GM19099 (cell line): ENCODE data around the gene SSR4.

ENCODE experiments used
- POLR2A ChIP-seq: IDR thresholded peaks from 3 replicates; pipeline ENCODE4 v1.6.1; 2011; ENCODE audit warnings: low read depth; ENCODE audit not compliant: insufficient read length; ENCODE audit errors: extremely low read depth

Gene SSR4

DNA sequence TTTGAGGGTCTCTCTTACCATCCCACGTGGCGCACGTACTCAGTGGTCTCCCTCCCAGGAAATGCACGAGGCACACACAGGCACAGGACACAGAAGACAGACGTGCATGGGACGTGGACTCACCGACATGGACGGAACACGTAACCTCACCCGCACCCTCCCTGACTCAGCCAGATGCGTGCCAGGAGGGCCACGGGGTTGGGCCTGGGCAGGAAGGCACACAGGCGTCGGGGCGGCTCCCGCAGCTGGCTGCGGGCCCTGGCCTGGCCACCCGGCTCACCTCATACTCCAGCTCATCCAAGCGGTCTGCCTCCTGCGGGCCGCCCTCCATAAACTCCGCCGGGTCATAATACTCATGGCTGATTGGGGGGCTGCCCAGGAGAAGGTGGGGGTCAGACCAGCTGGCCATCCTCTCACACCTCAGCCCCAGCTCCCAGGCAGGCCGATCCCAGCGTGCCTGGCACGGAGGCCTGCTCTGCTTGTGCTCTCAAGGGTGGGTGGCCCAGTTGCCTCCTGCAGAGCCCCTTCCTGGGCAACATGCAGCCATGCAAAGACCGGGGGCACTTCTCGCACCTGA lies 12.6 kb downstream of the SSR4 start:
- no peak for TF ChIP-seq POLR2A

DNA sequence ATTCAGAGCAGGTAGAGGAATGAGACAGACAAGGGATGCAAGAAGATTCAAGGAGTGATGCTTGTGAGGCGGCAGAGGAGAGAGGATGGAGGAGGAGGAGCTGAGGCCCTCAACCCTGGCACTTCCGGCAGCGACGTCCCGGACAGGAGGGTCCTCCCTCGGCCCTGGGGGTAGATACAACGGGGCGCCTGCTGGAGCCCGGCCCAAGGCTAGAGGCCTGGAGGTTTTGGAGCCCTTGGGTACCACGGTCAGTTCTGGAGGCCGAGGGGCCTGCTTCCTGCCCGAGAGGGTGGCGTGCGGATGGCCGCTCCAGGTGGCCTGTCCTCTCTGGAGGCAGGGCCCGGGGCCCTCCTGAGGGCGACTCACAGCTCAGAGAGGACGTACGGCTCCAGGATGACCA lies 13.5 kb downstream of the SSR4 start:
- no peak for TF ChIP-seq POLR2A

DNA sequence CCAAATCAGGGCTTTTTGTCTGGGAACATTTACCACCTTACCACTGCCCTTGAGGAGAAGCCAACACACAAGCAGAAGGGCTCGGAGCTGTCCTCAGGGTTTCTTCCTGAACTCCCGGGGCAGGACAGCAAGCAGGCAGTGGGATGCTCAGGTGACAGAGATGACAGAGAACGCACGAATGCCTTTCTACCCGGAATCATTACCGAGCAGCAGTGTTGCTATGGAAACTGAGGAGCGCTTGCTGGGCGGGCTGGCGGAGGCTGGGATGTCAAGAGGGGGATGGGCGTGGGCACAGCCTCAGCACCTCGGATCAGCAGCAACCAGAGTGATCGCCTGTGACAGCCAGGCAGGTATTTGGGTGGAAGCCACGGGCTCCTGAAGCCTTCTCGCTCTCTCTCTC lies 17.8 kb downstream of the SSR4 start:
- no peak for TF ChIP-seq POLR2A

DNA sequence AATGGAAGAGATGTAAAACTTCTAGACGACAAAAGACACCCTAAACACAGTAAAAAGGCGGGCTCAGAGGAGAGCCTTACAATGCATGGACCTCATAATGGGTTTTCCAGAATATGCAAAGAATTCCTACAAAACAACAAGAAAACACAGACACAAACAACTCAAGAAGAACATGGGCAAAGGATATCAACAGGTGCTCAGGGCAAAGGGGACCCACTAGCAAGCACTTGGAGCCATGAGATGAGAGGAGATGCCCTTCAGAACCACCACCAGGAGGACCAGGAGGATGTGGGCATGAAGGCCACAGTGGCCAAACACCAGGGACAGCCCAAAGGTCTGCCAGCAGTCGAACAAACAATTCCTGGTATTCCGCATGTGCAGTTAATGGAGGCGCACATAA lies 18.7 kb downstream of the SSR4 start:
- no peak for TF ChIP-seq POLR2A

DNA sequence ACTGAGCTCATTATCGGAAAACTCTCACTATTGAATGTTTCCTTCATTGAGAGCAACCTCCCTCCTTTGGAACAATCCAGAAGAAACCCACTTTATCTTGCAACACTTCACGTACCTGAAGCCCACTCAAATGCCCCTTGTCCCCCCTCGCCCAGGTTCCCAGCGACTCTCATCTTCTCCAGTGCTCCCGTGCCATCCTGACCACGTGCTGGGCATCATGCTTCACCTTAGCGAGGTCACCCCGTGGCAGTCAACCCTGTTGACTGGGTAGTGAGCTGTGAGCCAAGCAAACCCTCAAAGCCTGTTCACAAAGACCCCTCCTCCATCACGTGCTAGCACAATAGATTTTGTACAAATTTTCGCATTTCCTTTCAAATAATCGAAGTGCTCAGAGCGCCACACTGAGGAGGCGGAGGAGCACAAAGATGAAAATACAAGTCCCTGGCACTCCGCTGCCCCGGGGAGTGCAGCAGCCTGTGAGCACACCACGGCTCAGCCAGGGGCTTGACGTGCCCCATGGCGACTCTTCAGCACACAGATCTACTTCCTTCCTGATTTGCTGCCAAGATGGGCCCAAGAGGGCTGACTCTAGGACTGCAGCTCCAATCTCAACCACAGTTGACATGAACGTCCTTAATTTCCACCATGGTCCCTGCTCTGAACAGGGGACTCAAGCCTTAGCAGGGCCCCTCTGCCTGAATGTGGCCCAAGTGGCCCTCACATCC lies 20.3 kb downstream of the SSR4 start:
- no peak for TF ChIP-seq POLR2A

DNA sequence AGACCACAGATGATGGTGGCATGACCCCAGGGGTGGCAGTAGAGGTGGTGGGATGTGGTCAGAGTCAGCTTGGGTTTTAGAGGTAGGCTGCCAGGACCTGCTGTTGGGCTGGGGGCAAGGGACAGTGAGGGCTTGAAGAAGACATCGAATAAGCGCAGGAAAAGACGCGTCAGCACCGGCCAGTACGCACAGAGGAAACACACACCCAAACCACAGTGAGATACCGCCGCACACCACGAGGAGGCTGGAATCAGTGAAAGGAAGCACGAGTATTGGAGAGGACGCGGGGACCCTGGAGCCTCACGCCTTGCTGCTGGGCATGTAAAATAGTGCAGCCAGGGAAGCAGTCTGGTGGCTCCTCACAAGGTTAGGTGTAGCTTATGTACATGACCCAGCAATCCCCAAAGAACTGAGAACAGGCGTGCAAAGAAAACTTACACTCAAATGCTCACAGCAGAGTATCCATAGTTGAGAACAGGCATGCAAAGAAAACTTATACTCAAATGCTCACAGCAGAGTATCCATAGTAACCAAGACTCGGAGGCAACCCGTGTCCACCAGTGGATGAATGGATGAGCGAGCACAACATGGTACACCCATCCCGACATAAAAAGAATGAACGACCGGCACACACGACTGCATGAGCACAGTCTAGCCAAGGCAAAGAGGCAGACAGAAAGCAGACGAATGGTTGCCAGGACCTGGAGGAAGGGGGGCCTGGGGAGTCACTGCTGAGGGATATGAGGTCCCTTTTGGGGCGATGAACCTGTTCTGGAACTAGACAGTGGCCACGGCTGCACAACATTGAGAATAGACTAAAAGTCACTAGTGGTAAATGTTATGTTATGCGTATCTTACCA lies 22.6 kb downstream of the SSR4 start:
- no peak for TF ChIP-seq POLR2A

DNA sequence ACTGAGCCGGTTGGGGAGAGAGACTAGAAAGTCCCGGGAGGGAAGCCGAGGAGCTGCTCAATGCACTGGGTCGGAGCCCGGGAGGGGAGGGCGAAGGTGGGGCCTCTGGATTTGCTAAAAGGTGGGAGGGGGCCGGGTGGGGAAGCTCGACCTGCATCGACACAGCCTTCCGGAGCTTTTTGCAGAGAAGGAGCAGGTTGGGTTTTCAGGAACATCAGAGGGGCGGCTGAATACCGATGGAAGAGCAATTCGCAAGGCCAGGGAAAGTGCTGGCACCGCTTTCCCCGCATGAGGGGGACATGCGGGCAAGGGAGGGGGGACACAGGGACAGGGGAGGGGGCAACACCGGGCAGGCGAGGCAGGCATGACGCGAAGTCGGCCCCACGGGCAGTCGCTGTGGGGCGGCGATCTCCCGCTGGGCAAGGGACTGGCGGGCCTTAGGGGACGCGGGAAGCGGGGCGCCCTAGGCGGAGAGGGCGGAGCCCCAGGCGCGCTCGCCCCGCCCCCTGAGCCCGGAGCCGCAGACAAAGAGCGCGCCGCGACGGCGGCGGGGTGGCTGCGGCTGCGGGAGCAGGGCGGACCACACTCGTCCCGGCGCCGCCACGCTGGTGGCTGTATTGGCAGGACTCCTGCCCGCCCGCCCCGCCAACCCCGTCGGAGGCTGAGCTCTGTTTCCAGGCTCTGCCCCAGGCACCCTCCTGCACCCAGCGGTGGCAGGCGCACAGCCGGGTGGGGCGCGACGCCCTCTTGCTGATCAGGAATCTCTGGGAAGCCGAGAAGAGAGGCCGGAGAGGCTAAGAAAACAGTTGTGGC lies 24.3 kb downstream of the SSR4 start:
- TF ChIP-seq POLR2A = no peak

DNA sequence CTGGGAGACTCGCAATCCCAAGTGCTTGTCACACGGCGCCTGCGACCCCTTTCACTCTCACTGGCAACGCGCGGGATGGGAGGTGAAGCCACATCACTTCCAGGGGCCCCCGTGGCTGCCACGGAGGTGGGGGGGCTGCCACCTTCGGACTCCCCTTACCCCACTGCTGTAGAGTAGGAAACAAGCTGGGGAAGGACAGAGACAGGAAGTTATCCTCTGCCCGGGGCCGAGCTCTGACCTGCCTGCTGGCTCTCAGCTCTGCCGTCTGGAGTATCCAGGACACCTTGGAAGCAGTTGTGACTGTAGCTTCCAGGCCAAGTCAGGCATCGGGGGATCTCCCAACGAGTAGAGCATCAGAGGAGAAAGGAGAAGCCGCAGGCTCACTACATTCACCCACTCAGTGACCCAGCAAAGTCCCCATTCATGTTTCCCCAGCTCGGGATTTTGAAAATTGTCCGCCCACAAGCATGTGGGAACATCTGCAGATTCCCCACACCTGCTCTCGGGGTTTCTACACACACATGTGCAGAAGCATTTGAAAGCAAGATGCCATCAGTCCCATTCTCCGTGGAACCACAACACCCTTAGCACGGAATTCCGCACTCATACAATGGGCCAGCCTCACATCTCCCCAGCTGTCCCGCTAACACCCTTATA lies 25.0 kb downstream of the SSR4 start:
- no peak for TF ChIP-seq POLR2A

DNA sequence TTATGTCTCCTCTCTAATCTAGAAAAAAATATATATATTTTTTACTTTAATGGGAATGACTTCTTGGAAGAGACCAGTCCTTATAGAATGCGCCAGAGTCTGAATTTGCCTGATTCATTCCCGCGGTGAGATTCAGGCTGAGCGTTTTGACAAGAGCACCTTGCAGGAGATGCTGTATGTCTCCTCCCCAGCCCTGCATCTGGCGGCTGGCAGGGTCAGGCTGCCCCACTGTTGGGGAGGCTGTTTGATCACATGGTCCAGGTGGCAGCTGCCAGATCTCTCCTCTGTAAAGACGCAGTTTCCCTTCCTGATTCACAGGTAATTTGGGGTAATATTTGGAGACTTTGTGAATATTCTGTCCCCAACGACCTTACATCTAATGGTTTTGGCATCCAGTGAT lies 26.1 kb downstream of the SSR4 start:
- TF ChIP-seq POLR2A = no peak

DNA sequence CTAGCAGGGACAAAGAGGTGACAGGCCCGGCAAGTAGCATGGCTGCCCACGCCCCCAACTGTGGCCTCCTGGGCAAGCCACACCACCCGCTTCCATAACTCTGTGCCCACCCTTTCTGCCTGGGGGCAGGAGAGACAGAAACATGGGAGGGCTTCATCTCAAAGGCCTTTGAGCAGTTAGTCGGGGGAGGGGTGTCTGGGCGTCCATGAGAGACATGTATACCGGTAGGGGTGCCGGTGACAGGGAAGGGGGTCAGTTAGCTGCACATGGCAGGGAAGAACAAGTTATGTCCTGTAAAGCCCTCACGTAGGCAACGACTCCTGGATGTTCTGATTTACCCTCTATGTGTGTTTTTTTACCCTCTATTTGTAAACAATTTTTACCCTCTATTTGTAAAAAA lies 26.6 kb downstream of the SSR4 start:
- no peak for TF ChIP-seq POLR2A

DNA sequence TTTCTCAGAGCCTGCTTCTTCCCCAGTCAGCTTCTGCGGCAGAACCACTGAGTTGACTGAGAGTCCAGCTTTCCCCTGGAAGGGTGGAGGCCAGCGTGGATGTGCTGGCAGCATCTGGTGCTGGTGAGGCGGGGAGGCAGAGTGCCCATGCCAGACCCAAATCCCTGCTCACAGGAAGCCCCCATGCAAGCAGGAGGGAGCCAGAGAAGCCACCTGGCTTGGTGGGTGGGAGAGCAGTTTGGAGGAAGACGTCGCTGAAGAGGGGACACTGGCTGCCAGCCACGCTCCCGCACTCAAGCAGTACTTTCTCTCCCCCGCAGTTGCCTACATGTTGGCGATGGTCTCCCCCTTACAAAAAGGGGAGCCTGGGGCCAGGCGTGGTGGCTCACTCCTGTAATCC lies 29.9 kb downstream of the SSR4 start:
- TF ChIP-seq POLR2A = no peak

DNA sequence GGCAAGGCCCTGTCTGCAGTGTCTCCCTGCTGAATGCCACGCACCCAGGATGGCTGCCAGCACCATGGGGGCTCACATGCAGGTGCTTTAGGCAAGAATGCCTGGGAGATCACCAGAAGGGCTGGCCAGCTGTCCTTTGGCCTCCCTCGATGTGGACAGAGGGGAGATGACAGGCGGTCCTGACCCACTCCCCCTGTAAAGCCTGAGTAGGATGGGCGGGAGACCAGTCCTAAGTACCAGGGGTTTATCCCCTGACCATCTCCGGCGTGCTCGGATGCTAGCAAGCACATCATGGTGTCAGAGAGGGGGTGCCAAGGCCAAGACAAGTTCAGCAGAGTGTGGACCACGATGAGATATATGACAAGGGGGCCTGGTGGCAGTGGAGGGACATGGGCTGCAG lies 30.6 kb downstream of the SSR4 start:
- TF ChIP-seq POLR2A = no peak

DNA sequence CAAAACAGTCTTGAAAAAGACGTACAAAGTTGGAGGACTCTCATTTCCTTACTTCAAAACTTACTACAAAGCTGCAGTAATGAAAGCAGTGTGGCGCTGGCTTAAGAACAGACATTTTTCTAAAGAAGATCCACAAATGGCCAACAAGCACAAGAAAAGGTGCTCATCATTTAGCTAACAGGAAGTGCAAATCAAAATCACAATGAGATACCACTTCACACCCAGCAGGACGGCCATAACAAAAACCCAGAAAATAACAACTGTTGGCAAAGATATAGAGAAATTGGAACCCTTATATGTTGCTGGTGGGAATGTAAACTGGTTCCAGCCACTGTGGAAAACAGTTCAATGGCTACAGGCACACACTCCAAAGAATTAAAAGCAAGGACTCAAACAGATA lies 32.5 kb downstream of the SSR4 start:
- no peak for TF ChIP-seq POLR2A

DNA sequence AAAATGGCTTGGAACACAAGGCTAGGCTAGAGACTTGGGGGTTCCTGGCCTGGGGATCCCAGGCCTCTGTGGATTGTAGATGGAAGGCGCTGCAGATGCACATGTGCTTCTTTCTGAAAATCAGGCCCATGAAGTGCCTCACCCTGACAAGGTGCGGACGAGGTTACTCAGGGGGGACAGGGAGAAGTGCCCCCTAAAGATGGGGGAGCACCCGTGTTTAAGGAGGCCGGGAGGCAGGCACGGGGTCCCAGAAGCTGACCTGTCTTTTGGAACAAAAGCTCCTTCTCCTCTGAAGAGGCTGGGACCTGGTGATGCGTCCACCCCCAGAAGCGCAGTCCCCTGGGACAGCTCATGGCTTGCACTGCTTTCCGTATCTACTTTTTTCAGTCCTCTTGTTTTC lies 33.4 kb downstream of the SSR4 start:
- no peak for TF ChIP-seq POLR2A

DNA sequence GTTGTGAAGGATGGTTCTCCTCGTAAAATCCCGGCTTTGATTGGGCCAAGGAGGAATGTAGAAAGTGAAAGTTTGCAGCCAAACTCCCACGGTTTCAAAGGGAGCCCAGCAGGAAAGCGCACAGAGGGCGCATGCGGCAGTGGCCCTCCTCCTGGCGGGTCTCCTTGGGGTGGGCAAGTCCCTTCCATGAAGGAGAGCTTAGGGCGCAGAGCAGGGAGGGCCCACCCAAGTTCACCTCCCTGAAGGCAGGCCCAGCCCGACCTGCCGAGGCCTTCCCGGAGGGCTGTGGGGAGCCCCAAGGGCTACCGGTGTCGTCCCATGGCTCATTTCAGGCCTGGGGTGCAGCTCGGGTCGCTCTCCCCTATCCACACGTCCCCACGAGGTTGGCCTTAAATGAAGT lies 33.8 kb downstream of the SSR4 start:
- no peak for TF ChIP-seq POLR2A
